ENCODE measurements around the gene SH3RF2.
"Not testable (repeated sequence)": the region's sequence is repeated elsewhere in the genome, so short reads cannot be mapped to it uniquely, and the experiment has no call there.

SH3RF2 gene

GRCh38 chr5:145953202-145953601, 16.8 kb downstream of the SH3RF2 start:
- DNase-seq: no peak

GRCh38 chr5:145954140-145954539, 17.8 kb downstream of the SH3RF2 start:
- not testable (repeated sequence) for DNase-seq

GRCh38 chr5:145957388-145957787, 21.0 kb downstream of the SH3RF2 start:
- DNase-seq: no peak

- no peak for DNase-seq
Measured at GRCh38 chr5:145958436-145958835, 22.1 kb downstream of the SH3RF2 start.

GRCh38 chr5:145960166-145960565, 23.8 kb downstream of the SH3RF2 start:
- no peak for DNase-seq

GRCh38 chr5:145960848-145961600, 24.6 kb downstream of the SH3RF2 start:
- no peak for DNase-seq

- DNase-seq: no peak
Measured at GRCh38 chr5:145962001-145962400, 25.6 kb downstream of the SH3RF2 start.

GRCh38 chr5:145964008-145964407, 27.6 kb downstream of the SH3RF2 start:
- not testable (repeated sequence) for DNase-seq

GRCh38 chr5:145965804-145966203, 29.4 kb downstream of the SH3RF2 start:
- peak; percentile 54 for DNase-seq

- no peak for DNase-seq
Measured at GRCh38 chr5:145967296-145967695, 30.9 kb downstream of the SH3RF2 start.

- no peak for DNase-seq
Measured at GRCh38 chr5:145968970-145969713, 32.8 kb downstream of the SH3RF2 start.

- DNase-seq: no peak
Measured at GRCh38 chr5:145969714-145970092, 33.3 kb downstream of the SH3RF2 start.

- DNase-seq: no peak
Measured at GRCh38 chr5:145971108-145971507, 34.7 kb downstream of the SH3RF2 start.

- DNase-seq: no peak
Measured at GRCh38 chr5:145971701-145972100, 35.3 kb downstream of the SH3RF2 start.

GRCh38 chr5:145975001-145975360, 38.6 kb downstream of the SH3RF2 start:
- DNase-seq: no peak

GRCh38 chr5:145975361-145976066, 39.1 kb downstream of the SH3RF2 start:
- peak; percentile 14 for DNase-seq

GRCh38 chr5:145976431-145977155, 40.2 kb downstream of the SH3RF2 start:
- no peak for DNase-seq

GRCh38 chr5:145978171-145978570, 41.8 kb downstream of the SH3RF2 start:
- no peak for DNase-seq

GRCh38 chr5:145978708-145979107, 42.3 kb downstream of the SH3RF2 start:
- no peak for DNase-seq

GRCh38 chr5:145979270-145980223, 43.2 kb downstream of the SH3RF2 start:
- DNase-seq: no peak

- DNase-seq: no peak
Measured at GRCh38 chr5:145980259-145980658, 43.9 kb downstream of the SH3RF2 start.

- no peak for DNase-seq
Measured at GRCh38 chr5:145980718-145981117, 44.3 kb downstream of the SH3RF2 start.

Data from NCI-H510A treated with DMSO at 0.1 percent for 48 hours (cell line).